Stimulated activated CD4-positive, alpha-beta T cell treated with anti-CD3 and anti-CD28 coated beads, TNF-alpha, amount 100 ng/mL, for 1 hour (primary cell): ENCODE results near the gene ERBB2.

Experiments
- DNase-seq, 3 donors: peaks; one replicate each; pipeline ENCODE4 v3.0.0-alpha.2; 2020; ENCODE audit warnings: low read depth in 3 of 3, low spot score in 1 of 3

Gene ERBB2

DNA sequence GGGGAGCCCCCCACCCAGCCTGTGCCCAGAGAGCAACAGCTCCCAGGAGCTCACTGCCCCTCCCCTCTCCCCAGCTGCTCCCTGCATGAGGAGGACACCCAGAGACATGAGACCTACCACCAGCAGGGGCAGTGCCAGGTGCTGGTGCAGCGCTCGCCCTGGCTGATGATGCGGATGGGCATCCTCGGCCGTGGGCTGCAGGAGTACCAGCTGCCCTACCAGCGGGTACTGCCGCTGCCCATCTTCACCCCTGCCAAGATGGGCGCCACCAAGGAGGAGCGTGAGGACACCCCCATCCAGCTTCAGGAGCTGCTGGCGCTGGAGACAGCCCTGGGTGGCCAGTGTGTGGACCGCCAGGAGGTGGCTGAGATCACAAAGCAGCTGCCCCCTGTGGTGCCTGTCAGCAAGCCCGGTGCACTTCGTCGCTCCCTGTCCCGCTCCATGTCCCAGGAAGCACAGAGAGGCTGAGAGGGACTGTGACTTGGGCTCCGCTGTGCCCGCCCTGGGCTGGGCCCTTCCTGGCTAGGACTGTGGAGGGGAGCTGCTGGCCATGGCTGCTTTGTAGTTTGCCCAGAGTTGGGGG is 34.1 kb upstream of the ERBB2 start:
- DNase-seq = no peak

DNA sequence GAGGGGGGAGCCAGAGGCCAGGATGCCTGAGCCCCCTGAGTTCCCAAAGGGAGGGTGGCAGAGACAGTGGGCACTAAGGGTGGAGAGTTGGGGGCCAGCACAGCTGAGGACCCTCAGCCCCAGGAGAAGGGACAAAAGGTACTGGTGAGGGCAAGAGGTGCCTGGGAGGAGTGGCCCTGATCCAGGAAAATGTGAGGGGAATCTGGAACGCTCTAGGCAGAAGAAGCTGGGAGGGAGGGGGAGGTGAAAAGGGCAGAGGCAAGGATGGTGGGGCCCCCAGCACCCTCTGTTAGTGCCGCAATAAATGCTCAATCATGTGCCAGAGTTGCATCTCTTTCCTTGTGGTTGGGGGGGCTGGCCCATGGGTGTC is 33.6 kb upstream of the ERBB2 start:
- no peak for DNase-seq

DNA sequence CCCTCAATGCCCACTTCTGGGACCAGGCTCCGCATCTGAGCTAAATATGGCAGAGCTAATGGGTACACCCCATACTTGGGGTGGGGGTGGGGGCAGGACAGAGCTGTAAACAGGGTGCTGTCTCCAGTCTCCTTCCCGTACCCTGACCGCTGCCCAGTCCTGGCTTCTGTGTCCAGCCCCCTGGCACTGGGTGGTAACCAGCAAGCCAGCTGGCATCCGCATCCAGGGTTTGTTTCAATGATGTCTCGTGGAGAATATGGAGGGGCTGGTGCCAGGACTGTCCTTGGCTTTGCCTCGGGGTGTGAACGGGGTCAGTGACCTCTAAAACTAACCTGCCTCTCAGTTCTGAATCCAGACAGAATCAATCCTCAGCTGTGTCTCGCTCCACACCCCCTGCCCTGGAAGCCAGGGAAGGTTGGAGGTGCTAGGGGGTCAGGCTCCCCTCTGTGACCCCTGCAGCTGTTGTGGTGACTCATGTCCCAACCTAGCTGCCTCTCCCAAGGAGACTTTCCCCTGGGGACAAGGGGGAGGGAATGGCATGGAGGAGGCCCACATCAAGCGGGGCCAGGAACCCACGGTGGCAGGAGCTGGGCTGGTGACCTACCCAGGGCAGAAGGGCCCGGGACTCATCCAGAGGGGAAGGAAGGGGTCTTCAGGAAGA is 33.1 kb upstream of the ERBB2 start:
- DNase-seq = no peak

- no peak for DNase-seq
Observed at GRCh38 chr17:39667262-39667944, 32.5 kb upstream of the ERBB2 start.

DNA sequence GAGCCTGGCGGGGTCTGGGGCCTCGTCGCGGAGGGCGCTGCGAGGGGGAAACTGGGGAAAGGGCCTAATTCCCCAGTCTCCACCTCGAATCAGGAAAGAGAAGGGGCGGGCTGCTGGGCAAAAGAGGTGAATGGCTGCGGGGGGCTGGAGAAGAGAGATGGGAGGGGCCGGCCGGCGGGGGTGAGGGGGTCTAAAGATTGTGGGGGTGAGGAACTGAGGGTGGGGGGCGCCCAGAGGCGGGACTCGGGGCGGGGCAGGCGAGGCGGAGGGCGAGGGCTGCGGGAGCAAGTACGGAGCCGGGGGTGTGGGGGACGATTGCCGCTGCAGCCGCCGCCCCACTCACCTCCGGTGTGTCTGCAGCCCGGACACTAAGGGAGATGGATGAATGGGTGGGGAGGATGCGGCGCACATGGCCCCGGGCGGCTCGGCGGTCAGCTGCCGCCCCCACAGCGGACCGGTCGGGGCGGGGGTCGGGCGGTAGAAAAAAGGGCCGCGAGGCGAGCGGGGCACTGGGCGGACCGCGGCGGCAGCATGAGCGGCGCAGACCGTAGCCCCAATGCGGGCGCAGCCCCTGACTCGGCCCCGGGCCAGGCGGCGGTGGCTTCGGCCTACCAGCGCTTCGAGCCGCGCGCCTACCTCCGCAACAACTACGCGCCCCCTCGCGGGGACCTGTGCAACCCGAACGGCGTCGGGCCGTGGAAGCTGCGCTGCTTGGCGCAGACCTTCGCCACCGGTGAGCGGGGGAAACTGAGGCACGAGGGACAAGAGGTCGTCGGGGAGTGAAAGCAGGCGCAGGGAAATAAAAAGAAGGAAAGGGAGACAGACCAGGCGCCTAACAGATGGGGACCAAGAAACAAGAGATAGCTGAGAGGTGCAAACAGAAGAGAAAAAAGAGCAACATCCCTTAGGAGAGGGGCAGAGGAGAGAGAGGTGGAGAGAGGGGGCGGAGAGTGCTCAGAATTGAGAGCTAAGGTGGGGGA is 31.6 kb upstream of the ERBB2 start, which contains the start of gene PNMT:
PNMT (plus strand) TSS at position 509 of the 980 bp plus-strand sequence; CDS start at position 532, 23 bp downstream.
- peak; percentile 15 to 66 (median 38) for DNase-seq

DNA sequence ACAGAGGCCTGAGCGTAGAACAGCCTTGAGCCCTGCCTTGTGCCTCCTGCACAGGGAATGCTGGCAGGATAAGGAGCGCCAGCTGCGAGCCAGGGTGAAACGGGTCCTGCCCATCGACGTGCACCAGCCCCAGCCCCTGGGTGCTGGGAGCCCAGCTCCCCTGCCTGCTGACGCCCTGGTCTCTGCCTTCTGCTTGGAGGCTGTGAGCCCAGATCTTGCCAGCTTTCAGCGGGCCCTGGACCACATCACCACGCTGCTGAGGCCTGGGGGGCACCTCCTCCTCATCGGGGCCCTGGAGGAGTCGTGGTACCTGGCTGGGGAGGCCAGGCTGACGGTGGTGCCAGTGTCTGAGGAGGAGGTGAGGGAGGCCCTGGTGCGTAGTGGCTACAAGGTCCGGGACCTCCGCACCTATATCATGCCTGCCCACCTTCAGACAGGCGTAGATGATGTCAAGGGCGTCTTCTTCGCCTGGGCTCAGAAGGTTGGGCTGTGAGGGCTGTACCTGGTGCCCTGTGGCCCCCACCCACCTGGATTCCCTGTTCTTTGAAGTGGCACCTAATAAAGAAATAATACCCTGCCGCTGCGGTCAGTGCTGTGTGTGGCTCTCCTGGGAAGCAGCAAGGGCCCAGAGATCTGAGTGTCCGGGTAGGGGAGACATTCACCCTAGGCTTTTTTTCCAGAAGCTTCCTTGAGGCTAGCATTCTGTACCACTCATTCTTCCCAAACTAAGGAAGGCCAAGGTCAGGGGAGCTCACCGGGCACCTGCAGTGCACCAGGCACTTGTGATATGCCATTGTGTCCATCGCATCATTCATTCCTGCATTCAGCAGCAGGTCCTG is 29.7 kb upstream of the ERBB2 start:
- DNase-seq = no peak

GRCh38 chr17:39670746-39671145 is 29.1 kb upstream of the ERBB2 start:
- no peak for DNase-seq

DNA sequence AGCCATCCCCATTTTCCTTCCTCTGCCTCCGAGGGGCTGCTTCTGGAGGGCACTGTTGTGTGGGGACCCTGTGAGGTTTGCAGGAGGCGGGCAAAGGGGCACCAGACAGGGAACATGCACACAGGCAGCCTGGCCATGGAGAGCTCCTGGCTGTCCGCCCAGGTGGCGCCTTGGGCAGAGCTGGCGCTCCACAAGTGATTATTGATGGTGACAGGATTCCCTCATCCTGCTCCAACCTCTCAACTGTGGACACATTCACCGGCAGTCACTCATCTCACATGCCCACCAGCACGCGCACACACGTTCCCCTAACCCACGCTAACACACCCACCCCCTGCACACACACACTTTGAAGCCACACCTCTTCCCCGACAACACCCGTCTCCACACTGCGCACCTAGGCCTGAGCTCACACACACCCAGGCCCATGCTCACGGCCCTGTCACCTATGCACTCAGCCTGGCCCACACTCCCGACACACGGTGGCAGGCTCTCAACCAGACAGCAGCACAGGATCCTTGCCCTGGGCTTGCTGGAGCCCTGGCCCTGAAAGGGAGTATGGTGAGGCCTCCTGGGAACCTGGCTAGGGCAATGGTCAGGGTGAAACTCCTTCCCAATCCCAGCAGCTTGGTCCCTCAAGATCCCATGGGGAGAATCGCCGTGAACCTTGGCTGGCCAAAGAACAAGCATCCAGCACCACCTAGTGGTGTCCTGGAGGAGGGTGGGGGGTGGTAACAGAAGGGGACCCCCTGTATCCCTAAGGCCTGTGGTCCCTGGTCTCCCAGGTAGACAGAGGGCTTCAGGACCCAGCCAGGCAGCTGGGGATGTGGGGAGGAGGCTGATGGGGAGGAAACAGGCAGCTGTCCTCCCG is 28.0 kb upstream of the ERBB2 start:
- no peak for DNase-seq

- no peak for DNase-seq
Observed at GRCh38 chr17:39672522-39673334, 27.1 kb upstream of the ERBB2 start.

DNA sequence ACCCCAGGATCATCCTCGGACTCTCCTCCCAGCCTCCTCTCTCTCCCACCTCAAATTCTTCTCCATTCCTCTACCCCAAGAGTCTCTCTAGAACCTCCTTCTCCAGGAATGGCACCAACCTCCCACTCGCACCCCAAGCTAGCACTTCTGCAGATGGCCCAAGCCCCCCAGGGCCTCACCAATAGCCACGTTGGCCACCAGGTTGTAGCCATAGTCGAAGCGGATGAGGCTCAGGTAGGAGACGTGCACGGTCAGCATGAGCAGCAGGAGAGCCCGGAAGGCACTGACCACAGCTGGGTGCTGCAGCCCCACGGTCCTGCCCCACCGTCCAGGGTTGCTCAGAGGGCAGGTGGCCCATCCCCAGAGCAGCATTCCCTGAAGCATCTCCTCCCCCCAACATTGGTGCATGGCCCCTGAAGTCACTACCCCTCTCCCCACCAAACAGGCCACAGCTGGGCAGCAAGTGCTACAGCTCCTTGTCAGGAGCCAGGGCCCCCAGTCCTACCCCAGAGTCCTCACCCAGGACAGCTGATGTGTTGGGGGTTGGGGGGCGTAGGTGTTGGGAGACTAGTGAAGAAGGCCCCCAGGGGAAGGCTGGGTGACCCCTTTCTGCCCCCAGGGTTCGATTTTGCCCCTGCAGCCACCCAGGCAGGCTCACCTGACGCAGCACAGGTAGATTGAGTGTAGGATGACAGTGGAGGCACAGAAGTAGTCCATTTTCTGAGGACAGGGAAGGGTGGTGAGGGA is 26.4 kb upstream of the ERBB2 start:
- DNase-seq = no peak

DNA sequence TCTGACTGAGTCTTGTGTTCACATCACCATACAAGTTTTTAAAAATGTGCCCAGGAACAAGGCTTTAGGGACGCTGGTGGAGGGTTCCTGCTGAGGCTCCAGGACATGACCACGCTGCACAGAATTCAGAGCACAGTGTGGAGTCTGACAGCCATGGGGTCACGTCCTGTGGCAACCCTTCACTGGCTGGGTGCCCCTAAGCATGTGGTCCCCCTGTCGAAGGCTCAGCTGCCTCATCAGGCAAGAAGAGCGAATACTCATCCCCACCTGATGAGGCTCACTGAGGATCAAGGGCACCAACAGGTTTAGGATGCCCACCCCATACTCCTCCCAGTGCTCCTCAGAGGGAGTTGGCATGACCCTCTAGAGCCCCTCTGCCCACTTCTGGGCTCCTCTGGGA is 25.7 kb upstream of the ERBB2 start:
- no peak for DNase-seq

DNA sequence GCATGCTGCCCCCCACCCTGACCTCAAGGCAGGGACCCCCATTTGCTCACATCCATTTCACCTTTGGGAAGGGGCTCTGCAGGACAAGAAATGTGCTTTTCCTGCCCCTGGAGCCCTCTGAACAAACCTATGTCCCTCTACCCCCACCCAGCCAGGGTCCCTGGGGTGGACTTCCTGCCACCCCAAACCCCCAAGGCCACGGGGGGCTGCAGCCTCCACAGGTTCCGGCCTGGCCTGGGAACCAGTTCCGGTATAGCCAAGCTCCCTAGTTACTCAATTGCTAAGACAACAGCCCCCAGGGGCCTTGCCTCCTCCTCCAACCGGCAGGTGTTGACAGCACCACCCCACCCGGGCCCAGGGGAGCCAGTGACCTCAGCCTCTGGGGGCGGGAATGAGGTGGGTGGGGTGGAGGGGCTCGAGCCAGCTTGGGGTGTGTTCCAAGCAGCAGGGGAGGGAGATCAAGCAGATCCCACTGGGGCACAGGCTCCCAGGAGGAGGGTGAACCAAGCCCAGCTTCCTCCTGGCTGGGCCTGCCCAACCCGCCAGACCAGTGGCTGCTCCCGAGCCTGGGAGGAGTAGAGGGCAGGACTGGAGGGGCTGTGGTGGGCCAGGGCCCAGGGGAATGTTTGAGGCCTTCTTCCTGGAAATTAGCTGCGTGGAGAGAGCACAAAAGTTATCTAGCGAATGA is 25.0 kb upstream of the ERBB2 start:
- DNase-seq = no peak

GRCh38 chr17:39675390-39676082 is 24.3 kb upstream of the ERBB2 start:
- DNase-seq = no peak

- DNase-seq = no peak
Observed at GRCh38 chr17:39676198-39676819, 23.6 kb upstream of the ERBB2 start.

DNA sequence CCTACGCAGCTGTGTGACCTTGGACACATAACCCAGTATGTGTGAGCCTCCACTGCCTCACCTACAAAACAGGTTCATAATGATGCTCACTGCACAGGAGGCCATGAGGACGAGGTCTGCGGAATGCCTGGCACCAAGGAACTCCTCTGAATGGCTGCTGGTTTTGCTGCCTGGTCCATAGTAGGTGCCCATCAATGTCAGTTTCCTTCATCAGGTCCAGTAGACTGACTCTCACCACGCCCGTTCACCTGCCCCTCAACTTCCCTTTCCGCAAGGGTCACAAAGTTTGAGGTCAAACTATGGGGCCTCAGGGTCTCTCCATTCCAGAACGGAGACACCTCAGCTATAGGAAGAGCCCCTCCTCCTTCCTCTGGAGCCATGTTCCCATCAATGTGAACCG is 22.8 kb upstream of the ERBB2 start:
- DNase-seq = no peak
